GM19239 (cell line): Measurements from ENCODE around the gene FCGR3A.
A peak's percentile ranks its signal among the peaks of the same experiment; 100 is the strongest.
"Not testable (repeated sequence)": the region's sequence is repeated elsewhere in the genome, so short reads cannot be mapped to it uniquely, and the experiment has no call there.

ENCODE experiments used
- DNase-seq: peaks from one replicate; pipeline ENCODE4 v3.0.0; 2011; ENCODE audit warnings: low spot score; ENCODE audit not compliant: insufficient read length
- FAIRE-seq: peaks from 2 replicates; lab custom pipeline; 2011; peaks lifted over from hg19 to GRCh38; lab: Jason Lieb, UNC

Gene FCGR3A

DNA sequence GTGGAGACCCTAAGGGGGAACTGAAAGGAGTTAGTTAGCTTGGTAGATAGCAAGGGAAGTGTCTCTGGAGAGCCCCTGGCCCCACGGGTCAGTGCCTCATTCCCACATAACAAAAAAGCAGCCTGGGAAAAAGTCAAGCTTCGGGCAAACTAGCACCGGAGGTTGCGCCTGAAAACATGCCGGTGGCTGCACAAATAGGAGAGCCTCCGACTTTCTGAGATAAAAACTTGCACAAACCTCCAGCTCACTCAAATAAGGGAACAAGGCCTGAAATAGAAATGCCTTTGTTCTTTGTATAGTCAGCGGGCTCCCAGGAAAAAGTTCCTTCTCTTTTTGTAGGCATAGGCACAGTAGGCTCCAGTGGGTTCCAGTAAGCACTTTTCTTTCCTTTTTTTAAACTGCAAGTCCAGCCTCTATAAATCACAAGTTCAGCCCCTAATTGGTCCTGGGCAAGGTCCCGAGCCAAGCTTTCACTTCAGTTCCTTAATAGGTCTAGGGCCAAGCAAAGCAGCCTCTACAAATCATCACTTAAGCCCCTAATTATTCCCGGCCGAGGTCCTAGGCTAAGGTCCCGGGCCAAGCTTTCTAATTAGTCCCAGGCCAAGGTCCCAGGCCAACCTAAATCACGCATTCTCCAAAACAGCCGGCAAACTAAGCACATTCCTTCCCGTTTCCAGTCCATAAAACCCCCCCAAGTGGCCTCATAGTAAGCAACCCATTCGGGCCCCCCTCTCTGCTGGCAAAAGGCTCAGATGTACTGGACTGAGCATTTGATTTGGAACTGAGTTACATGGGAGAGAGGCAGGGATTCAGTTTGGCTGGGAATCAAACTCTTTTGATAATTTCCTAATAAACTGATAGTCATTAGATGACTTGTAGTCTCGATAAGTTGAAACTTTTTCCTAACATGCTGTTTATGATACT, 16.7 kb downstream of the FCGR3A start:
- not testable (repeated sequence) for FAIRE-seq, DNase-seq

DNA sequence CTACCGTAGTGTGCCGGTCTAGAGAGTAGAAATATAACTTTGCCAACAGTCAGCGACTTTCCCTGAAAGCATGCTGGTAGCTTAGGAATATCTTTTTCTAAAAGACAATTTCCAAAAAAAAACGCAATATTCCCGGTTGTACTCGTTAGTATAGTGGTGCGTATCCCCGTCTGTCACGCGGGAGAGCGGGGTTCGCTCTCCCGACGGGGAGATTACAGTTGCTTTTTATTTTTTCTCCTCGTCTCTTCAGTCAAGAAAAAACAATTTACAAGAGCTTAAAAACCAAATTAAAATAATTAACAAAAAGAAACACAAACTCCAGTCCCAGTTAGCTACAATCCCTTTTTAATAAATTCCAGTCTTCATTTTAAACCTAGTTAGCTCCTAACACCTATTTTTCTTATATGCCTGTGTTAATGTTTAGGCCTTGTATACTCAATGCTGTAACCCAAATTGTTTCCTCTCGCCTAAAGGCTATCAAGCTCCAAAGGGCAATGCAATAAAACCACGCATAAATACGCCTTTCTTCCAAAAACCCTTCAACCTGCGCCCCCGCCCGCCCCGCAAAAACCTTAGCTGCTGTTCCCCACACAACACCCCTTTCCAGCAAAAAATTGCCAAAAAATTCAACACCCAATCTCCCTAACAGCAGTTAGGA, 17.5 kb downstream of the FCGR3A start:
- no peak for DNase-seq
- FAIRE-seq: no peak

DNA sequence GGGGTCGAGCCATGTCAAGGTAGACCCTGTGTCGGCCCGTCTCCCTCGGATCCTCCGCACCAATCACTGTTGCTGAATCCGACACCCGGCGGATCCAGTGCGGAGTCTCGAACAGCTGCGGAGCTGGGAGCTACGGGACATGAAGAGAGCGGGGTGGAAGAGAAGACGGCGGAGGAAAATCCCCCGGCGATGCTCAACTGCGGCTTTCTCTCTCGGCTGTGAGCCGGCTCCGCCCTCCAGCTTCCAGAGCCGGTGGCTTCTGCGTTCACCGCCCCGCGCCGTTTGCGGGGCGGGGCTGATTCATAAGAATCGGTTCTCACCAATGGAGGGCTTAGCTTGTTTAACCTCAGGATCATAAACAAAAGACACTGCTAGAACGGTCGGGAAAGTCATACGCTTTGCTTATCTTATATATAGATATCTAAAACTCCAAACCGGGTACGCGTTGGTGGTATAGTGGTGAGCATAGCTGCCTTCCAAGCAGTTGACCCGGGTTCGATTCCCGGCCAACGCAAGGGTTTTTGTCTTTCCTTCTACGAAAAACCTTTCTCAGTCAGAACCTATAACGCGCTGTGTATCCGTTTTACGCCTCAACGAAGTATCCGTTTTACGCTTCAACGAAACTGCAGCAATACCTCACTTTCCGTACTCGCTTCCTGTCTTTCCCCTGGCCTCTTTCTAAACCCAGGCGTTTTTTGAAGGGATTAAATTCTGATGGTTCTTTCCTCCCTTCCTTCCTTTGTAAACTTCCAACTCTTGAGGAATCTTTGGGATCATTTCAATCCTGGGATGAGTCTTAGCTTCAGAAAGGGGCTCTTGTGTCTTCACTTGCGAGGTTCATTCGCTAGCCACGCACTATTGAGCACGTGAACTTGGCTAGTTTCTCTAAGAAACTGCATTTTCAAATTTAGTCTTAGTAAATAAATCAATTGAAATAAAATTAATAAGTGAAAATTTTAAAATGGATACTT, 18.7 kb downstream of the FCGR3A start:
- DNase-seq: peak; percentile 31
- FAIRE-seq: peak; percentile 100

DNA sequence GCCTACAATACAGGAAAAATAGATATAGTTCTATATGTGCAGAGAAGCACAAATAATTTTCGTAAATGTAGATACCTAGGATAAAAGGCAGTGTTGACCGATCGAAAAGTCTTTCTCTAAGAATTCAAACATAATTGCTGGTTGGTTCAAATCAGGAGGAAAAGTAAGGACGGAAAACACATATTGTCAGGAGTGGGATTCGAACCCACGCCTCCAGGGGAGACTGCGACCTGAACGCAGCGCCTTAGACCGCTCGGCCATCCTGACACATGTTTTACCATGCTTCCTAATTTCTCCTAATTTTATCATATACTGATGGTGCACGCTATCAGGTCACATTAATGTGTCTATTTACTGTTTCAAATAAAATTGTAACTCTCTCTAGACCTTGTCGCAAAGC, 19.5 kb downstream of the FCGR3A start:
- not testable (repeated sequence) for FAIRE-seq, DNase-seq

DNA sequence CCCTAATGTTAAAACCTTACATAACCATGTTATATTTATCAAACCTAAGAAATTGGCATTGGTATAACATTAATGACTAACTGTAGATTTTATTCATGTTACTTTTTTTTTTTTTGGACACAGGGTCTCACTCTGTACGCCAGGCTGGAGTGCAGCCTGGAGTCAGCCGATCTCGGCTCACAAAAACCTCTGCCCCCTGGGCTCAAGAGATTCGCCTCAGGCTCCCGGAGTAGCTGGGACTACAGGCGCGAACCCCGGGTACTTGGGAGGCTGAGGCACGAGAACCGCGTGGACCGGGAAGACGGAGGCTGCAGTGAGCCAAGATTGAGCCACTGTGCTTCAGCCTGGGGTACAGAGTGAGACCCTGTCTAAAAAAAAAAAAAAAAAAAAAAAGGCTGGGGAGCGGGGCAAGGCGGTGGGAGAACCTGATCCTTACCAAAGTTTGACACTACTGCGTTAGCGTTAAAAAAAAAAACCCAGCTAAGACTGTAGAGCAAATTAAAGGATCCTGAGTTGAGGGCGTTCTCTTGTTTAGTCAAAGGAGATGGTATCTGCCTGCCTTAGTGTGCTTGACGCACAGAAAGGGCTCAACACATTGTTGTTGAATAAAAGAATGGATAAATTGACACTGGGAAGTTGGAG, 20.0 kb downstream of the FCGR3A start:
- not testable (repeated sequence) for DNase-seq, FAIRE-seq

DNA sequence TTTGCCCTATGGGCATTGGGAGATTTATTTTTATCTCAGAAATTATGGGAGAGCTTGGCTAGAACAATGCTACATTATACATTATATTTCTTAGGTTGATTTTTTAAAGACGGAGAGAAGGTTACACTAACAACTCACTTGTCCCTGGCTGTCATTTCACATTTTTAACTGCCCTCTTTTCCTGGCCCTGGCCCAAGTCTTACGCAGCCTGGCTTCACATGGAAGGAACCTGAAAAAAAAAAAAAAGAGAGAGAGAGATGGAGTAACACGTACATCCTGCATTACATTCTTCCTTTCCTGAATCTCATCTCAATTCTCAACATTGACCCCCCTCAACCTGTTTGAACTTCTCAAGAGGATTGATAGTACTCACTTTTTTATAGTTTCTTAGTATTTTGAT, 21.1 kb downstream of the FCGR3A start:
- DNase-seq, FAIRE-seq: not testable (repeated sequence)

DNA sequence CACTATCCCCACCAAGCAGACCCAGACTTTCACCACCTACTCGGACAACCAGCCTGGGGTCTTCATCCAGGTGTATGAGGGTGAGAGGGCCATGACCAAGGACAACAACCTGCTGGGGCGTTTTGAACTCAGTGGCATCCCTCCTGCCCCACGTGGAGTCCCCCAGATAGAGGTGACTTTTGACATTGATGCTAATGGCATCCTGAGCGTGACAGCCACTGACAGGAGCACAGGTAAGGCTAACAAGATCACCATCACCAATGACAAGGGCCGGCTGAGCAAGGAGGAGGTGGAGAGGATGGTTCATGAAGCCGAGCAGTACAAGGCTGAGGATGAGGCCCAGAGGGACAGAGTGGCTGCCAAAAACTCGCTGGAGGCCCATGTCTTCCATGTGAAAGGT, 23.7 kb downstream of the FCGR3A start:
- DNase-seq, FAIRE-seq: not testable (repeated sequence)

DNA sequence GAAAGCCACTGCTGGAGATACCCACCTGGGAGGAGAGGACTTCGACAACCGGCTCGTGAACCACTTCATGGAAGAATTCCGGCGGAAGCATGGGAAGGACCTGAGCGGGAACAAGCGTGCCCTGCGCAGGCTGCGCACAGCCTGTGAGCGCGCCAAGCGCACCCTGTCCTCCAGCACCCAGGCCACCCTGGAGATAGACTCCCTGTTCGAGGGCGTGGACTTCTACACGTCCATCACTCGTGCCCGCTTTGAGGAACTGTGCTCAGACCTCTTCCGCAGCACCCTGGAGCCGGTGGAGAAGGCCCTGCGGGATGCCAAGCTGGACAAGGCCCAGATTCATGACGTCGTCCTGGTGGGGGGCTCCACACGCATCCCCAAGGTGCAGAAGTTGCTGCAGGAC, 24.3 kb downstream of the FCGR3A start:
- FAIRE-seq, DNase-seq: not testable (repeated sequence)

DNA sequence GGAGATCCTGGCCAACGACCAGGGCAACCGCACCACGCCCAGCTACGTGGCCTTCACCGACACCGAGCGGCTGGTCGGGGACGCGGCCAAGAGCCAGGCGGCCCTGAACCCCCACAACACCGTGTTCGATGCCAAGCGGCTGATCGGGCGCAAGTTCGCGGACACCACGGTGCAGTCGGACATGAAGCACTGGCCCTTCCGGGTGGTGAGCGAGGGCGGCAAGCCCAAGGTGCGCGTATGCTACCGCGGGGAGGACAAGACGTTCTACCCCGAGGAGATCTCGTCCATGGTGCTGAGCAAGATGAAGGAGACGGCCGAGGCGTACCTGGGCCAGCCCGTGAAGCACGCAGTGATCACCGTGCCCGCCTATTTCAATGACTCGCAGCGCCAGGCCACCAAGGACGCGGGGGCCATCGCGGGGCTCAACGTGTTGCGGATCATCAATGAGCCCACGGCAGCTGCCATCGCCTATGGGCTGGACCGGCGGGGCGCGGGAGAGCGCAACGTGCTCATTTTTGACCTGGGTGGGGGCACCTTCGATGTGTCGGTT, 24.8 kb downstream of the FCGR3A start:
- not testable (repeated sequence) for DNase-seq
- FAIRE-seq: peak; percentile 28

DNA sequence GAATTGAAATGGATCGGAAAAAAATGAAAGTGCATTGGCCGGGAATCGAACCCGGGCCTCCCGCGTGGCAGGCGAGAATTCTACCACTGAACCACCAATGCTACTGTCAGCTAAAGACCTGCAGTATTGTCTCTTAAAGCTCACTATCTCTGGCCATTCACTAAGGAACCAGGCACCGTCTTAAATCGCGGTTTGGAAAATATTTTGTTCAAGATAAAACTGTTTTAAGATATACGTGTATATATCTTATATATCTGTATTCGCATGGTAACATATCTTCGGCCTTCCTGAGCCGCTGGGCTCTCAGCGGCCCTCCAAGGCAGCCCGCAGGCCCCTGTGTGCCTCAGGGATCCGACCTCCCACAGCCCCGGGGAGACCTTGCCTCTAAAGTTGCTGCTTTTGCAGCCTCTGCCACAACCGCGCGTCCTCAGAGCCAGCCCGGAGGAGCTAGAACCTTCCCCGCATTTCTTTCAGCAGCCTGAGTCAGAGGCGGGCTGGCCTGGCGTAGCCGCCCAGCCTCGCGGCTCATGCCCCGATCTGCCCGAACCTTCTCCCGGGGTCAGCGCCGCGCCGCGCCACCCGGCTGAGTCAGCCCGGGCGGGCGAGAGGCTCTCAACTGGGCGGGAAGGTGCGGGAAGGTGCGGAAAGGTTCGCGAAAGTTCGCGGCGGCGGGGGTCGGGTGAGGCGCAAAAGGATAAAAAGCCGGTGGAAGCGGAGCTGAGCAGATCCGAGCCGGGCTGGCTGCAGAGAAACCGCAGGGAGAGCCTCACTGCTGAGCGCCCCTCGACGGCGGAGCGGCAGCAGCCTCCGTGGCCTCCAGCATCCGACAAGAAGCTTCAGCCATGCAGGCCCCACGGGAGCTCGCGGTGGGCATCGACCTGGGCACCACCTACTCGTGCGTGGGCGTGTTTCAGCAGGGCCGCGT, 25.5 kb downstream of the FCGR3A start, which contains the start of gene HSPA6:
HSPA6 (plus strand) TSS at position 724 of the 925 bp plus-strand sequence; CDS start at position 843, 119 bp downstream.
- peak; percentile 56 for FAIRE-seq

DNA sequence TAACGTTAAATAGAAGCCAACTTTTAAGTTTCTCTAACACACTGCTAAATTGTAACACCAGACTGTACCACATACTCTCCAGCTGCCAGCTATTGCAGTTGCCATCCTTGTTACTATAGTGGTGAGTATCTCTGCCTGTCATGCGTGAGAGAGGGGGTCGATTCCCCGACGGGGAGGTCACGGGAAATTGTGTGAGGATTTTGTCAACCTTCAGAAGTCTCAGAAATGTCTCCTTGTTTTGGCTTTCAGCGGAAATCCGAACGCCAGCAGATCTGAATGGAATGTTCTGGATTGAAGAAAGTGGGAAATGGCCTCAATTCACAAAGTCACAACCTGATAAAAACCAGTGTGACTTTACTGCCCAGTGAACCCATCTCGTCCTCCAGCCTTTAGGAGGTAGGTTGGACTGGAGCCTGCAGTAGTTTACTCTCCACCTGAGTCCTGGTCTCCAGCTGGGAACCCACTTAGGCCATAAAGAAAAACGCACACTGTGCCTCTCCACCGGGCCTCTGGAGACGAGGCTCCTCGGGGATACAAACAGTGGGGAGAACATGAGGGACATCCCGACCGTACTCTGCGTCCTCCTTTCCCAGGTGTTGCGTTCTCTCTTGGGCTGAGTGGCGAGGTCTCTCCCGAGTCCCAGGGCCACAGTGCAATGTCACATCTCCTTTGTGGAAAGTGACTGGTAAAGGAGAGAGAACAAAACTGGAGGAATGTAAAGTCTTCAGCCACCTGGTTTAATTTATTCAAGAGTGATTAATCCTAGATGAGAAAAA, 26.4 kb downstream of the FCGR3A start:
- FAIRE-seq, DNase-seq: not testable (repeated sequence)

More for the DNA sequence above, 25.5 kb downstream of the FCGR3A start, which contains the start of gene HSPA6:
- not testable (repeated sequence) for DNase-seq

DNA sequence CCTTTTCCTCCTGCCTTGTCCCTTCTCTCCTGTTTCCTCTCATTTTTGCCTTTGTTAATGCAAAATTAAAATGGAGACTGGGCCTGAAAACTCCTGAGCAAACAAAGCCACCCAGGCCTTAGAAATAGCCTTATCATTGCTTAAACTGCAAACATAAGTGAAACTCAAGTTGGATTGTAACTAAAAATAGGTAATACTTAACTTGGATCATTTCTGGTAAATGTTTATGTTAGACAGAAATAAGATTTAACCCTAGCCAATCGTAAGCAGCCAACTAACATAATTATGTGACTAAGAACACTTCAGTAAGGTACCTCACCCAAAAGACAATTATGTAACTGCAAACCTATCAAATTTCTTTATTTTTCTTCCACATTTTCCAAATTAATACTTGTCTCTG, 35.7 kb downstream of the FCGR3A start:
- DNase-seq, FAIRE-seq: not testable (repeated sequence)

DNA sequence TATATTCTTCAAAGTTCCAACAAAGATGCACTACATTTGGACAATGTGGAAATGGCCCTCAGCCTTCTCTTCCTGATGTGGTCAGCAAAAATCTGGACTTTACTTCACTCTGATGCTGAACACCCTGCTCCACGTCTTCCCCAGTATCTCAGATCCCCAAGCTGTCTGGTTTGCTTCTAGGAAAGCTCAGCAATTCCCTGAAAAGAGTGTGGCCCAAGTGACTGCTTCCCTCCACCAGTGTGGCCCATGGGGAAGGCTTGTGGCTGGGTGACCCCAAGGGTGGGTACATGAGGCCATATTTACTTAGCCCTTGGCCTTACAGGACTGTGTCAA, 36.2 kb downstream of the FCGR3A start:
- not testable (repeated sequence) for DNase-seq
- FAIRE-seq: peak; percentile 68

DNA sequence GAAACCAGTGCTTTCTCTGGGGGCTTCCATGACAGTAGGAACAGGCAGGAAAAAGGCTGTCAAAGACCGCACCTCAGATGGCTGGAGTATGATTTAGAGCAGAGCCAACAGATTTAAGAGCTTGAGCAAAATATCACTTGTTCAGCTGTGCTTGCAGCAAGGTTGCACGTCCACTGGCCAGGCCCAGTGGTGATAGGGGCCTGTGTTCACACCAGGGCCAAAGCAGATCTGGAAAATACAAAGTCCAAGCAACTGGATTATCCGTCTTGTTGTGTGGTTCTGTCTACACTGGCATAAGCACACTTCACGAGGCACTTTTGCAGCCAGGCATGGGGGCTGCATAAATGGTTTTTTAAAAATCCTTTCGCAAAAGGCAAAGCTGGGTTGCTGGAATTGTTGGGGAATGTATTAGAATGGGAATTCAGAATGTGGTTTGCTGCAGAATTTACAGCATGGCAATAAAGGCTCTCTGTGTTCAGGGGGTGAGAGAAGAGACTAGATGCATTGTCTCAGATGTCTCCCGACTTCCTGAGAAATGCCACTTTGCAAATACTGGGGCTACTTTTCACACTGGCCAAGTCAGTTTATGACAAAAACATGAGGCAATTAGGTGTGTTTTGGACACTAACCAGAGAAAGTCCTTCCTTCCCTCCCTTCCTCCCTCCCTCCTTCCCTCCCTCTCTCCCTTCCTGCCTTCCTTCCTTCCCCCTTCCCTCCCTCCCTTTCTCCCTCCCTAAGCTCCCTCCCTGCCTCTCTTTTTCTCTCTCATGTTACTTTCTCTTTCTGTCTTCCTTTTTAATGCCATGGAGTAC, 36.8 kb downstream of the FCGR3A start:
- peak; percentile 31 for FAIRE-seq

DNA sequence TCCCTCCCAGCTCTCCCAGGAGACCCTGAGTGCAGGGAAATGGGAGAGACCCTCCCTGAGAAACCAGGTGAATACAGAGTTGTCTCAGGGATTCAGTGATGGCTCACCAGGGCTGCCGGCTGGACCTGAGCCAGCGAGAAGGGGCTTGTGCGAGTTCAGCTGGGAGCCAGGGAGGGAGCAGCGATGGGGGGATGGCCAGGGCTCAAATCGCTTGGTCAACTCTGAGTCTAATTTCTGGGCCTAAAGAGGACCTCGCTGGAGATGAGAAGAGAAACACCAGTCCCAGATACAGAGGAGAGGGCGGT, 37.9 kb downstream of the FCGR3A start:
- no peak for FAIRE-seq
- DNase-seq: no peak

More for the DNA sequence above, 36.8 kb downstream of the FCGR3A start:
- not testable (repeated sequence) for DNase-seq

DNA sequence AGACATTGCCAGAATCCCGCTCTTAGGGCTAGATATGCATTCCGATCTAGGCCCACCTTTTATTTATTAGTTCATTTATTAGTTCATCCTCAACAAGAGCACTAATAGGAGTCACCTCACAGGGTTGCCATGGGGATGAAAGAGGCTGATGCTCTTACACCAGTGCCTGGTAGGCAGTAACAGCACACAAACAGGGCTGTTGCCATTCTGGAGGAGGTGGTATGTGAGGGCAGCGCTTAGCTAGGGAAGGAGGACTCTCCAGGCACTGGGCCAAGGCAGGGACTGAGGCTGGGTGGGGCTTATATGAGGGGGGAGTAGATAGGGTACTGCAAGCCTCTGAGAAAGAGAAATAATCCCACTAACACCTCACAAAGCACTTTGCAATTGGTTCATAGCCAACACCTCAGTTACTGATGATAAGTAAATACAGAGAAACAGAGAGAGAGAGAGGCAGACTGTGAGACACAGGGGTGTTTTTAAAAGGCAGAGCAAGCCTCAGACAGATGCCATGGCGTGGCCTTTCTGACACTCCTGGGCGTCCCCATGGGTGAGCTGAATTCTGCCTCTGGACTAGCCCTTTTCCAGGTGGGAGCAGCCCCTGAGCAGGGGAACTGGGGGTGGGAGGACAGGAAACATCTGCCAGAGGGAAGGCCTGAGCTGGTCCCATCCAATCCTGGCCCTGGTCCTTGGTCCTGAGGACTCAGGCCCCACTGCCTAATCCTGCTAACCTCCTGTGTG, 38.4 kb downstream of the FCGR3A start:
- DNase-seq (no peak), FAIRE-seq (no peak)
